NCI-H128 (cell line): ENCODE data around the gene LGALS16.
"Not testable (repeated sequence)": the region's sequence is repeated elsewhere in the genome, so short reads cannot be mapped to it uniquely, and the experiment has no call there.

Experiments
- DNase-seq: peaks from one replicate; lab custom pipeline; 2025; ENCODE audit not compliant: unreplicated experiment; lab: John Stamatoyannopoulos, UW

The LGALS16 gene

GRCh38 chr19:39677961-39678889 is 22.5 kb downstream of the LGALS16 start:
- DNase-seq, result no peak

- no peak for DNase-seq
Measured at GRCh38 chr19:39679056-39679790, 23.5 kb downstream of the LGALS16 start.

GRCh38 chr19:39679791-39680168 is 24.1 kb downstream of the LGALS16 start:
- DNase-seq, result no peak

- no peak for DNase-seq
Measured at GRCh38 chr19:39680593-39680992, 24.9 kb downstream of the LGALS16 start.

GRCh38 chr19:39681416-39681815 is 25.7 kb downstream of the LGALS16 start:
- DNase-seq, result no peak

- no peak for DNase-seq
Measured at GRCh38 chr19:39684267-39684666, 28.6 kb downstream of the LGALS16 start.

GRCh38 chr19:39686739-39687138 is 31.0 kb downstream of the LGALS16 start:
- no peak for DNase-seq

GRCh38 chr19:39688637-39689036 is 32.9 kb downstream of the LGALS16 start:
- not testable (repeated sequence) for DNase-seq

GRCh38 chr19:39692166-39692565 is 36.5 kb downstream of the LGALS16 start:
- no peak for DNase-seq

- DNase-seq, result no peak
Measured at GRCh38 chr19:39692822-39693221, 37.1 kb downstream of the LGALS16 start.

GRCh38 chr19:39695759-39696158 is 40.0 kb downstream of the LGALS16 start:
- no peak for DNase-seq

GRCh38 chr19:39696387-39696786 is 40.7 kb downstream of the LGALS16 start:
- DNase-seq, result no peak

GRCh38 chr19:39698535-39698934 is 42.8 kb downstream of the LGALS16 start:
- no peak for DNase-seq

- DNase-seq, result no peak
Measured at GRCh38 chr19:39701291-39701690, 45.6 kb downstream of the LGALS16 start.

- DNase-seq, result no peak
Measured at GRCh38 chr19:39704181-39705044, 48.7 kb downstream of the LGALS16 start, which contains the start of gene LGALS14. Gene LGALS14 (plus strand): TSS chr19:39704481. CDS start chr19:39704529, 48 bp downstream.

GRCh38 chr19:39705578-39706188 is 50.0 kb downstream of the LGALS16 start:
- DNase-seq, result no peak

- DNase-seq, result no peak
Measured at GRCh38 chr19:39708594-39708993, 52.9 kb downstream of the LGALS16 start.

- no peak for DNase-seq
Measured at GRCh38 chr19:39709026-39709872, 53.5 kb downstream of the LGALS16 start.
